8988T (cell line): ENCODE measurements around the gene HNF4A.
"Not testable (repeated sequence)": the region's sequence is repeated elsewhere in the genome, so short reads cannot be mapped to it uniquely, and the experiment has no call there.

ENCODE experiments used
- DNase-seq: peaks from one replicate; pipeline ENCODE4 v3.0.0; 2011

Gene HNF4A

DNA sequence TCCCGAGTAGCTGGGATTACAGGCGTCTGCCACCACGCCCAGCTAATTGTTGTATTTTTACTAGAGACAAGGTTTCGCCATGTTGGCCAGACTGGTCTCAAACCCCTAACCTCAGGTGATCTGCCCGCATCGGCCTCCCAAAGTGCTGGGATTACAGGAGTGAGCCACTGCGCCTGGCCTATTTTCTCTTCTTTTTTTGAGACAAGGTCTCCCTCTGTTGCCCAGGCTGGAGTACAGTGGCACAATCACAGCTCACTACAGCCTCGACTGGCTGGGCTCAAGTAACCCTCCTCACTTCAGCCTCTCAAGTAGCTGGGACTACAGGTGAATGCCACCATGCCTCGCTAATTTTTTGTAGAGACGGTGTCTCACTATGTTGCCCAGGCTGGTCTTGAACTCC is 9.6 kb upstream of the HNF4A start:
- not testable (repeated sequence) for DNase-seq

- no peak for DNase-seq
Observed at GRCh38 chr20:44348168-44348659, 7.3 kb upstream of the HNF4A start.

- no peak for DNase-seq
Observed at GRCh38 chr20:44349349-44349748, 6.2 kb upstream of the HNF4A start.

DNA sequence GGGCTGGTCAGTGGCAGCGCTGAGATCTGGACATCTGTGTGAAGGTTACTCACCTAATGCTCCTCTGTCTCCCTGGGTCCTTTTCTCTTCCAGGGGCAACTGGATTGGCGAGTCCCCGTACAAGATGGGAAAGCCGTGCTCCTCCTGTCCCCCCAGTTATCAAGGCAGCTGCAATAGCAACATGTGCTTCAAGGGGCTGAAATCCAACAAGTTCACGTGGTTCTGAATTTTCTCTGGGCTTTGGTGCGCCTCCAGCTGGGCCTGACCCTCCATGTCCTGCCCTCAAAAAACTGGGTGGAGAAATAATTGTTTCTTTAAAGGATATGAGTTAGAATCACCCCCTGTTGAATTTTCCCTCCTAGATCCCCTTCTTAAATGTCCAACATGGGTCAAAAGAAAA is 4.9 kb upstream of the HNF4A start:
- DNase-seq = no peak

DNA sequence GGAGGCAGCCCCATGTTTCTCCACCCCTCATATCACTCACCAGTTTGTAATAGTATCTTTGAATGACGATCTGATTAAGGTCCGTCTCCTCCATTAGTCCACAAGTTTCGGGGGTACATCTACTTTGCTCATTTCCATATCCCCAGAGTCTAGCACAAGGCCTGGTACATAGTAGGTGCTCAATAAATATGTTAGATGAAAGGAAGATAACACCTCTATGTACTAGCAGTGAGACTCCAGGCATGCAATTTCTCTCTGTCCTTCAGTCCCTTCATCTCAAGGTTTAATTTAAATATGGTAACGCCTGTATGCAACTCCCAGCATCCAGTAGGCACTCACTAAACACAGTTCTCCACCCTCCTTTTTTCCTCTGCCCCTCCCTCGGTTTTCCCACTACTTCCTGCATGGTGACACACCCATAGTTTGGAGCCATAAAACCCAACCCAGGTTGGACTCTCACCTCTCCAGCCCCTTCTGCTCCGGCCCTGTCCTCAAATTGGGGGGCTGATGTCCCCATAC is 461 bp upstream of the HNF4A start:
- no peak for DNase-seq

DNA sequence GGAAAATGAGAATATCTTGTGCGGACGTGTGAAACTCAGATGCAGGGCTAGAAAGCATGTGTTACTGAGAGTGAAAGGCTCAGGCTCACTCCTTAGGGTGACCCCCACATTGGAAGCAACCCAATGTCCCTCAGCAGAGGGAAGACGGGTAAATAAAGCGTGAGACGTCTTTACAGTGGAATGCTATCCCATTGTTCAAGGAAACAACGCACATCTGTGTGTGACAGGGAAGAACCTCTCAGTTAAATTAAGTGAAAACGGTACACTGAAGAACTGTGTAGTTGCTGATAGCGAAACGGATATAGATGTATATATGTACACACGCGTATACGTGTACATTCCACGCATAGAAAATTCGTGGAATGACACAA is 839 bp downstream of the HNF4A start:
- no peak for DNase-seq

- DNase-seq = no peak
Observed at GRCh38 chr20:44357020-44357419, 1.5 kb downstream of the HNF4A start.

DNA sequence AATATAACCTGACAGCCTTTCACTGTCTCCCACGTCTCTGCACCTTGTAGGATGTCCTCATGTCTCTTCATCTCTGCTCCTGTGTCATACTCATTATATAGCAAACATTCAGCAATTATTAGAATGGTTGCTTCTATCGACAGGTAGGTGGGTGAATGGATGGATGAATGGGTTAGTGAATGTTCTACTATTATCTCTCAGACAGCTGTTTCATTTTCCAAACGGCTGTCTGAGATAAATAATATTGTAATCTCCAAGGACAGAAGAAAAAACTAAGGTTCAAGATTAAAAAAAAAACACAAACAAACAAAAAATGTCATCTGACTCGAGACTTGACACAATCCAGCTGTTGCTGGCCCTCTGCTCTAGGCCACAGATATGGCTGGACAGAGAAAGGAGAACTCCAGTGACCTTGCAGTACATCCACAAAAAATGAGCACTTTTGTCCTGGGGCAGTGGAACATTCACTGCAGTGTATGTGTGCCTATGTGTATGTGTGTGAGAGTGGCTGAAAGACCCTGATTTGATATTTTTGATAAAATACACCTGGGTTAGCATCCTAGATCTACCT is 2.1 kb downstream of the HNF4A start:
- no peak for DNase-seq

GRCh38 chr20:44358776-44359175 is 3.3 kb downstream of the HNF4A start:
- DNase-seq = no peak

GRCh38 chr20:44360221-44360620 is 4.7 kb downstream of the HNF4A start:
- no peak for DNase-seq

- DNase-seq = no peak
Observed at GRCh38 chr20:44361021-44361420, 5.5 kb downstream of the HNF4A start.

- DNase-seq = no peak
Observed at GRCh38 chr20:44362466-44362940, 7.0 kb downstream of the HNF4A start.

GRCh38 chr20:44364068-44364467 is 8.6 kb downstream of the HNF4A start:
- no peak for DNase-seq

GRCh38 chr20:44364780-44365179 is 9.3 kb downstream of the HNF4A start:
- no peak for DNase-seq

GRCh38 chr20:44367746-44368145 is 12.2 kb downstream of the HNF4A start:
- DNase-seq = no peak

DNA sequence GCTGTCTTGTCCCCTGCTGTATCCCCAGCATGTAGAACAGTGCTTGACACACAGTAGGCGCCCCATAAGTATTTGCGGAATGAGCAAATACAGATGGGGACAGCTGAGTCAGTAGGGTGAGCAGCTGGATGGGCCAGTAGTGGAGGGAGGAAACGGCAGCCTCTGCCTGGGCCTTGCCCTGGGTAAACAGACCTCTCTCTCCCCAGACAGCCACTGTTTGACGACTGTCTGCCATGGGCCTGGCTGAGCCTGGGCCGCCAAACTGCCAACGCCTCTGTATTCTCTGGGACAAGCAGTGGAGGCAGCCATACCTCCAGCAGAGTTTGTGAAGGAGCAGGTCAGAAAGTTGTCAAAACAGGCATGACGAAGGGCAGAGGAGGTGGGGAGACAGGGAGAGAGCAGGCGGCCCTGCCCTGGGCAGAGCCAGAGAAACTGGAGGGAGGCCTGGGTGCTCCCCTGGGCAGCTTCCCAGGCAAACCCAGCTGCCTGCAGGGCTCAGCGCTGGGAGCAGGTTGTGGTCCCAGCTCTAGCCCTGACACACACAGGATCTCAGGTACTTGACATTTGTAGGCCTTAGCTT is 15.2 kb downstream of the HNF4A start:
- DNase-seq = no peak

DNA sequence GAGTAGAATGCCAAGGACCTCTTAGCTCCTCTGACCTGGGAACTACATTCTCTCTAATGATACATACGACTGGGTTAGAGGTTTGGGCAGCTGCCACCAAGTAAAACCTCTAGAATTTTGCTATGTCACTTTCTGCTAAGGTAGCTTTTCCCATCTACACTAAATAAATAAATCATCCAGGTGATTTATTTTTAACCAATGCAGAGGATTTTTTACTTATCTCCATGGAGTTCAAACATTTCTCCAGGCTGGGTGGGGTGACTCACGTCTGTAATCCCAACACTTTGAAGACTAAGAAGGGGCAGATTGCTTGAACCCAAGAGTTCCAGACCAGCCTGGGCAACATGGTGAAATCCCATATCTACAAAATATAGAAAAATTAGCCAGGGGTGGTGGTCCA is 27.1 kb downstream of the HNF4A start:
- DNase-seq = no peak

DNA sequence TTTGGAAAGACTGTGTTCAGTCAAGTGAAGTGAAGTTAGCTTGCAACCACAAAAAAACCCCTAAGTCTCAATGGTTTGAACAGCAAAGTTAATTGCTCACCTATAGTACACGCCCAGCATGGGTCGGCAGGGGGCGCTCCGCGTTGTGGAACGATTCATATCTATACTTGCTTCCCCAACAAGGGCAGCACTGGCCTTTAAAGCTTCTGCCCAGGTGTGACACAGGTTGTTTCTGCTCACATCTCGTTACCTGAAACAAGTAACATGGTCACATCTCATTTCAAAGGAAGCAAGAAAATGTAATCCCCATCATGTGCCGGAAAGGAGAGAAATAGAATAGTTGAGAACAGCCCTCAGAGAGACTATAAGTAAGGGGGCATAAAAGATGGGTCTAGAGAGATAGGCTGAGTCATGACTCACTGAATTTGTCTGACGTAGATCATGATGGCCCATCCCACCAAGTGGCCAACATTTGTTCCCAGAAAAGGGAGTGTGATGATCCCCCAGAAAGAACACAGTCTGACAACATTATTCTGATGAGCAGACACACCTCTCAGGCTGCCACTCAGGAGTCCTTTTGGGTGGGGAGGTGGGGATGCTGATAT is 29.0 kb downstream of the HNF4A start:
- no peak for DNase-seq

- DNase-seq = peak; percentile 76
Observed at GRCh38 chr20:44388466-44389023, 33.0 kb downstream of the HNF4A start.

DNA sequence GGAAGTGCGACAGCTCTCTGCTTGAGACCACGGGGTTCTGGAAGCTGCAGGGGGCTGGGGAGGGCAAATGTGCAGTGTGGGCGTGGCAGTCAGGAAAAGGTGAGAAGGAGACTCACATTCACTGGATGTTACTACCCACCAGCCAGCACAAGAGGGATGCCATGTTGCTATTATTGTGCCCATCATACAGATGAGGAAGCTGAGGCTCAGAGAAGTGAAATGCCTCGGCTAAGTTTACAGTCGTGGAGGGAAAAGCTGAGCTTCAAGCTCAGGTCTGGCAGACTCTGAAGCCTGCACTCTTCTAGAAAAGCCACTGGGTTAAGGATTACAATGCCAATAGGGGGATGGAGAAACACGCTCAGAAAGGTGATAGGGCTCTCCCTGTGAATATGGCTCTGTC is 34.4 kb downstream of the HNF4A start:
- DNase-seq = no peak

DNA sequence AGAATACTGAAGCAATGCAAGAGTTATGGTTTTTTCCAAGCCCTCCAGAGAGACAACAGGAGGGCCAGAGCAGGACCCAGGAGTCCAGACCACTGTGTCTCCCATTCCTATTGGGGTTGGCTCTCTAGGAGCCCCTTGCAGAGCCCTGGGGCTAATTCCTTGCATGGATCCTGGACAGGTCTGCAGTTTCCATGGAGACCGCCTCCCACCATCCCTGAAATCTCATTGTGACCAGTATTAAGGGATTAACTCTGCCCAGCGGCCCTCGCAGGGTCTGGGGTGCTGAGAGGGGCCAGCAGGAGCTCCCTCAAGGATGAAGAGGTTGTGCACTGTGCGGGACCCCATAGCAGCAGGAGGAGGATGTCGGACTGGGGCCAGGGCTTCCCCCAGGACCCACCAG is 34.8 kb downstream of the HNF4A start:
- no peak for DNase-seq

GRCh38 chr20:44392088-44392775 is 36.7 kb downstream of the HNF4A start:
- no peak for DNase-seq
